GM19035 (cell line): Measurements from ENCODE around the gene CNTNAP2.
"Not testable (repeated sequence)": the region's sequence is repeated elsewhere in the genome, so short reads cannot be mapped to it uniquely, and the experiment has no call there.

ENCODE experiments used
- ATAC-seq: cut with Tn5 transposase; IDR thresholded peaks from one replicate; pipeline ENCODE4 v1.9.1; 2021; ENCODE audit not compliant: unreplicated experiment

CNTNAP2 gene

DNA sequence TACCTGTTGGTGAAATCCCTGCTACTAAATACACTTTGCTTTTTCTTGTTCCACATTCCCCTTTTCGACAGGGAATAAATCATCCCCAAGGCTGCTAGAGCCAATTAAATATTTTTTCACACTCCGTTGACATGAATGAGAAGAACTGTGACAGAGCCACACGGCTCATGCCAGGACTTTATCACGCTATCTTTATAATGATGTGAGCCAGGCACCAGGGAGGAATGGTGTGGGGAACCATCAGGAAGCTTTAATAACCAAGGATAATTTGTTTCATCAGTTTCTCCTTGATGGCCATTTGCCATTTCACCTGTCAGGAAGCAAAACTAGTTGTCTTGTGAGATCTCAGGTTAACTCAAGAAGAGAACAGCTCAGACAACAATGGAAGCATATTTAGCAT, 2280.9 kb downstream of the CNTNAP2 start:
- no peak for ATAC-seq

DNA sequence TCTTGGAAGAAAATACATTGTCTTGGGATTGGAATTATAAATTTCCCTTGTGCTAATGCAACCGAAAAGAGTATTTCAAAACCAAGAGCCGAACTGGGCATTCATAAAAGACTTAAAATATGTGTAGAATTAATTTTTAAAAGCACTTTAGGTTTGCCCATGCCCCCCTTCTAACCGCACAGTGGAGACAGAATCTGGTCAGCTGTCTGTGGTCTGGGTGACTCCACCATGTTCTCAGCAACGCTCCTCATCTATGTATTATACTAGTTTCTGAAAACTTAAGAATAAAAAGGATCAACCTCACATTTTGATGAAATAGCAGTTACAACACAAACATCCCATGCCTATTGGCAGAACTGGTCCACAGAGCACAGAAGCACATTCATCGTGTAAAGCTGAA, 2281.4 kb downstream of the CNTNAP2 start:
- ATAC-seq = no peak

DNA sequence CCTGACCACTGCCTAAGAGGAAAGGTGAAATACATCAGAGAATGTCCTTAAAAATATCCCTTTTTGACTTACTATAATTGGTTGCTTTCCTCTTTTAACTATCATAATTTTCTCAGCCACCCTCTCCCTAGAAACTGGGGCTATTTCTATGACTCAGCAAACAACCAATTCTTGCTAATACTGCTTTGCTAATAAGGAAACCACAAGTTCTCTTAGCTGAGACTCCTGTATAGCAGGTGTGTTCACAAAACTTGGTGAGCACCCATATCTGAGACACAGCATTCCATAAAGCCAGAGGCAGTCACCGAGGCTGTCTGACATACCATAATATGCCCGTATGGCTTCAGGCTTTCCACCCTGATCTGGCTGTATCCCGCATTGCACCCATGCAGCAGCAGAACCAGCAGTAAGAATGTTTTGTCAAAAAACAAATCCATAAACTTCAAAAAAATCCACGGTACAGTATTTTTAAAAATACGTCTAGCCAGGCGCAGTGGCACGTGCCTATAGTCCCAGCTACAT, 2282.3 kb downstream of the CNTNAP2 start:
- ATAC-seq = peak; percentile 75

DNA sequence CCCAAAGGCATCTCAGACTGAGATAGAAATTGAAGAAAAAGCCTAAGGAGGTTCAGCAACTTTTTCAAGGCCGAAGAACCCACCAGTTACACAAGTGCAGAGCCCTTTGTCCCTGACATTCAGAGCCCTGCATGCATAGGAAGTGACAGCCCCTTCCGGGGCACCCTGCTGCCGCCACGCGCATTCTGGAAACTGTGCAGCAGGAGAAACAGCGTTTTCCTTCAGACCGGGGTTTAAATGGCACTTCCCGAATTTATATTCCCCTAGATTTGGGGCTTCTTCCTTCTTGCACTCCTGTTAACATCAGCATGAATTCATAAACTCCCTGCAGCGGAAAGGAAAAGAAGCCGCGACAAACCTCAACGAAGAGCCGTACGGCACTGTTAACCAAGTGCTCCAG, 2283.5 kb downstream of the CNTNAP2 start:
- no peak for ATAC-seq

DNA sequence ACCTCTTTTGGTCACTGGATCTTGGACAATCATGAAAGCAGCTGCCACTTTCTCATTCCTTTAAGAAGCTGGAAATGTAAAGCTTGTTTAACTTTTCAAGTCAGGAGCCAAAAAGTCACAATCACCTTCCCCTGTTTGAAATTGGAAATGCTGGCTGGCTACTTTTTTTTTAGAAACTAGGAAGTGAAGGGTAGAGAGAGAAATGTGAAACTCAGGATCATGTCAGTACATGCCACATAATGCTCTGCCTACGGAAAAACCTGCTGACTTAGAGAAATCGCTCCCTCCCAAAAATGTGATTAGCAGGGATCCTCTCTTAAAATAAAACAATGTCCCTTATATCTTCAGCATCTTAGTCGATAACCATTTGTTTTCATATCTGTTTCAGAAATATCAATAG, 2285.6 kb downstream of the CNTNAP2 start:
- no peak for ATAC-seq

DNA sequence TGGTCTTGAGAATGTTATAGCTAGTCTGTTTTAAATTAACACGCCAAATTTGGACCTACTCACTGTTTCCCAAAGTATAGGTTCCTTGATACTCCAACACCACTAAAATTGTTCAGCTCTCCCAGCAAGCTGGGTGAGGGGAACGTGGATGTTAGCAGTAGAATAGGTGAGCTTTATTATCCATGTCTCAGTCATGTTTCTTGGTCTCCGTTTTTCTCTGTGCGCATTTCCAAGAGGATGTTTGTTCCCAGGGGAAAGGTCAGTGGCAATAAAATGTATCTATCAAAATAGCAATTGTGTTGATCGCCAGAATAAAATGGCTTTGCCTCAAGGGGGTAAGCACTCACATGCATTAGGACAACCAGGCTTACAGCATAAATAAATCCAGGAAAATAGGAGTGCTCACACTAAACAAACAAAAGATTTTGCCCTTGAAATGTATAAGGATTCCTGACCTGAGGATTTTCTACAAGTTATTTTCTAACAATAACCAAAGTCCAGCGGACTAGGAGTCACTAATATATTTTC, 2286.9 kb downstream of the CNTNAP2 start:
- no peak for ATAC-seq

DNA sequence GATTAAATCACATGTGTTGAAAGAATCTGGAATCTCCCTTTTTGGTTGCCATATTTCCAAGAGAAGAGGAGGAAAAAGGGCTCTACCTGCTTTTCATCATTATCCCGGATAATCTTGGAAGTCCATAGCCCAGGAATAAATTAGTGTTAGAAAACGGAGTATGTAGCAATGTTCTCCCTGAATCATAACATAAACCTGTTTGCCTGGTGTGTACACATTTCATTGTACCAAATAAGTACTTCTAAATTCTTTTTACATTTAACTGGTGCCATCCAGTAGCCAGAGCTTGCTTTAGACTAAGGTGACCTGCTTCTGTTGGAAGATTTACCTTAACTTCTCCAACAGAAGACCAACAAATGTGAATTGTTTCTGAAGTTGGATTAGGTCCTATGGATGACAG, 2291.7 kb downstream of the CNTNAP2 start:
- no peak for ATAC-seq

DNA sequence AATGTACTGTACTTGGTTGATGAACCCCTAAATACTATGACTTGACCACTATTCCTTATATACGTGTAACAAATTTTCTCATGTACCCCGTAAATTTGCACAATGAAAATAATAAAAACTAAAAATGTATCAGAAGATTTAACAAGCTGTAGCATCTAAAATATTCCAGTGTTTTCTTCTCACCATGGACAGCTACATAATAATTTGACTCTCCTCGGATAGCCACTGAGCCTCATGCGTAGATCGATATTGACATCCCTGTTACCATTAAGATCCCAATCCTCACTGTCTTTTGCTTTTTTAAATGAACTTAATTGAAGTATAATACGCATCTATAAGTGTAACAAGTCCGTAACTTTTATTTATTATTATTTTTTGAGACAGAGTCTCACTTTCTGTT, 2294.3 kb downstream of the CNTNAP2 start:
- no peak for ATAC-seq

DNA sequence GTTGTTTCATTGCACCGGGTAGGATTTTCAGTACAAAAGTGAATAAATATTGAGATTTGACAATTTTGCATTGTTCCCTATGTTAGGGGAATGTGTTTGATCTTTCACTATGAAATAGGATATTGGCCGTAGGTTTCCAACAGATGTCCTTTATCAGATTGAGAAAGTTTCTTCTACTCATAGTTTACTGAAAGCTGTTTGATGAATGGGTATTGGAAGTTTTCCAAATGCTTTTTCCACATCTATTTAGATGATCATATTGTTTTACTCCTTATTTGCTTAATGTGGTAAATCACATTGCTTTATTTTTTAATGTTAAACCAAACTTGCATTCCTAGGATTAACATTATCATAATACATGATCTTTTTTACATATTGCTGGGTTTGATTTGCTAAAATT, 2296.1 kb downstream of the CNTNAP2 start:
- no peak for ATAC-seq

DNA sequence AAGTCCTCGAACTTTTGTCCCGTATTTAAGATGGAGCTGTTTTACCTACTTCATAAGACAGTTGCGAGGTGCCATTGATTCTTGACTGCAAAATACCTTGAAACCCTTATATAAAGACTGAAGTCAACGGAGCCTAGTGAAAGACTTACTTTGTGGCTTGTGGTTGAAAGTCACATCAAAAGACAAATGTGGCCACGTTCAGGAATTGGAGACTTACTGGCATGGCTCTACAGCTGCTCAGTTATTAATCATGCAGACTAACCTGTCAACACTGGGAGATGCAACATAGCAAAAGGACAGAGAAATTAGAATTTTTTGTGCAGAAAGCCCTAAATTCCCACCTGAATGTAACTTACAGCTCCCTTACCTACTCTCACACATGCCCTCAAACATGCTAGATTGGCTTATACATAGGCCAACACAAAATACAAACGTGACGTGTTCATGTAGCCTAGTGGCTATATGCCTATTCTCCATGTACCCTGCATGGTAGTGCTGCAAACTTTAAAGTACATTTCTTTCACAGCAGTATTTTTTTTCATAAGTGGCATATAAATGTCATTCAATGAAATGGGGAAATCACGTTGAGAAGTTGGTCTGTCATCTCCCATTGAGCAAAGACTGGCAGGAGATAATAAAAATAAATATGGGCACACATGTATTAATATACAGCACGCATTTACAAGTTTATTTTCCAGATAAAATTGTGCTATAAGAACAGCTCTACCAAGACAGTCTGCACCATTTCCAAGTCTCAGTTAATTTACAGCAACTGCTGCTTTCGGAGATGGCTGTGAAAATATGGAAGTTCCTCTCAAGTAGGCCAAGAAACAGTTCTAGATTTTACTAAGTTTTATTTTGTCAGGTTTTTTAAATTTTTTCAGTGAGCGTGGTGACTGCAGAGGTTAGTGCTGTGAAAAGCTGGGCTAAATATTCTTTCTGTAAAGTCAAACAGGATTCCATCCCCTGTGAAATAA, 2303.5 kb downstream of the CNTNAP2 start:
- ATAC-seq = no peak

DNA sequence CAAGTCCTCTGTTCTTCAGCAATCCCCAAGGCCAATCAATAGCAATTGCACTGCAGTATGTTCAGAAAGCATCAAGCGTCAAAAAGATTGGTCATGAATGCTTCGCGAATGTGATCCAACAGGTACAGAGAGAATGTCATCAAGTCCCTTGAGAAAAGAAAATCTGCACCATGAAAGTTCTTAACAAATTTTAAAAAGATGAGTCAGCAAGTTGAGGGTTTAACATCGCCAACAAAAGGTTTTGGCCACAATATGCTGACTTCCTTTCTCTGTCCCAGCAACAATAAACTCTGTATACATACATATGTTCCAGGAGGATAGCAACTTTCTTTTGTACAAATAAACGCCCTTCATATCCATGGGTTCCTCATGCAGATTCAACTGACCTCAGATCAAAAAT, 2305.4 kb downstream of the CNTNAP2 start:
- ATAC-seq = no peak

DNA sequence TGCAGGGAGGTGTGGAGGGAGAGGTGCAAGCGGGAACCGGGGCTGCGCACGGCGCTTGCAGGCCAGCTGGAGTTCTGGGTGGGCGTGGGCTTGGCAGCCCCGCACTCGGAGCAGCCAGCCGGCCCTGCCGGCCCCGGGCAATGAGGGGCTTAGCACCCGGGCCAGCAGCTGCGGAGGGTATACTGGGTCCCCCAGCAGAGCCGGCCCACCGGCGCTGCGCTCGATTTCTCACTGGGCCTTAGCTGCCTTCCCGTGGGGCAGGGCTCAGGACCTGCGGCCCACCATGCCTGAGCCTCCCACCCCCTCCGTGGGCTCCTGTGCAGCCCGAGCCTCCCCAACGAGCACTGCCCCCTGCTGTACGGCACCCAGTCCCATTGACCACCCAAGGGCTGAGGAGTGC, 2309.8 kb downstream of the CNTNAP2 start:
- ATAC-seq = not testable (repeated sequence)

DNA sequence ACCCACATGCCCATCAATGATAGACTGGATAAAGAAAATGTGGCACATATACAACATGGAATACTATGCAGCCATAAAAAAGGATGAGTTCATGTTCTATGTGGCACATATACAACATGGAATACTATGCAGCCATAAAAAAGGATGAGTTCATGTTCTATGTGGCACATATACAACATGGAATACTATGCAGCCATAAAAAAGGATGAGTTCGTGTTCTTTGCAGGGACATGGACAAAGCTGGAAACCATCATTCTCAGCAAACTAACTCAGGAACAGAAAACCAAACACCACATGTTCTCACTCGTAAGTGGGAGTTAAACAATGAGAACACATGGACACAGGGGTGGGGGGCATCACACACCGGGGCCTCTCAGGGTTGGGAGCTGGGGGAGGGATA, 2314.1 kb downstream of the CNTNAP2 start:
- ATAC-seq = not testable (repeated sequence)

DNA sequence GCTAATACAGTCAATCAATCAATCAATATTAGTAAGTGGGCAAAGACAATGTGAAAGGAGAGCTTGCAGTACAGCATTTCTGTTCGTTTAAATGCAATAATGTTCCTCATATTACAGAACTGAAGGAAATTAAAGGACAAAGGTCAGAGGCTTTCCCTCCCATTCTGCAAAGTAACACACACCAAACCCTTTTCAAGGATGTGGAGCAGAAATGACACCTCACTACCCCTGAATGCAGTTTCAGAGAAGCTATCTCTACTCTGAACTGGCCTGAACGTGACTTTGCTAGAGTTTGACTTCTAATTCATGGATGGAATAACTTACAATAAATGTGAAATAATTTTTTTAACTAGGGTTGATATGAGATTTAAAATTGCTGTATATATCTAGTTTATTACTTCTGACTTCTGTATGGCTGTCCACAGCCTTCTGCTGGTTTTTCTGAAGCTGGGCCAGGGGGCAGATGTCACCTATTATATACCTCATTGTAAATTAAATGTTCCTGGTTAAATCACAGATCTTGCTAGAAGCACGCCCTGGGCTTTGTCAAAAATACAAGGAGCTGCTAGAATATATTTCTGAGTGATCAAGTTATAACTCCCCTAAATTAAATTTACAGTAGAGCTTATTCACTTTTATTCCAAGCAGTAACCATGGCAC, 2317.1 kb downstream of the CNTNAP2 start:
- no peak for ATAC-seq

DNA sequence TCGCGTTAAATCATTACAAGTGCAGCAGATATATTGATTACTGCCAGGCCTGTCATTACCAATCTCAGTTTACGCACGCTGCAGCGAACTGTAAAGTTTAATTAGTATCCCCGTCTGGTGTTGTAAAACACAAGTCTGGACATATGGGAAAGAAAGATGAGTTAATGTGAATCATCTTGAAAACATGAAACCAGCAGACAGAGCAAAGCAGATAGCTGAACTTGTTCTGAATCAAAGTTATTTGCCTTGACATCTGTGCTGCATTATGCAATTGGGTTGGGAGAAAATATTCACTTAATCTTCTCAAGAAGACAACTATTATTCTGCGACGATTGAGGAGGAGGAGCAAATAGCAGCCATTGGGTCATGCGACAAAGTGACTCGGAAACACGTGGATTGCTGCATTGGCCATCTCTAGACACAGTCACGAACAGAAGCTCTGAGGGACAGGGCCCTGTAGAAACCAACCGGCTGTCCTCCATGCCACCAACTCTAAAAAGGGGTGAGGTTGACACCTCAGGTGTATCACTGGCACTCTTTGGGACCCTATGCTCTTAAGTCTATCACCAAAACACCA, 2317.7 kb downstream of the CNTNAP2 start:
- ATAC-seq = no peak

DNA sequence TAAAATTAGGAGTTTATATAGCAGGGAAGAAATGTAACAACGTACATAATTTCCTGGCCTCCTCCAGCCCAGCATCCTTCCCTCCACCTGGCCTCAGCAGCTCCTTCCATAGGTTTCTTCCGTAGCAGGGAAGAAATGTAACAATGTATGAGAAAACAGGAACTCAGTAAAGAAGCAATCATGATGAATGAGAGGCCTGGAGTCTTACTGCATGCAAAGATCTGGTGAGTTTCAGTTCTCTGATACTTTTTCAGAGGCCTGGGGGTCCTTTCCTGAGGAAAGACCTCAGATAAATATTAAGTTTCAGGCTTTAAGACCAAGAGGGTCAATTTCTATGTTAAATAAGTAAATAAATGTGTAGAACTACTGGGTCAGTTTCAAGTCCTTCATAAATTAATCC, 2318.3 kb downstream of the CNTNAP2 start:
- no peak for ATAC-seq

DNA sequence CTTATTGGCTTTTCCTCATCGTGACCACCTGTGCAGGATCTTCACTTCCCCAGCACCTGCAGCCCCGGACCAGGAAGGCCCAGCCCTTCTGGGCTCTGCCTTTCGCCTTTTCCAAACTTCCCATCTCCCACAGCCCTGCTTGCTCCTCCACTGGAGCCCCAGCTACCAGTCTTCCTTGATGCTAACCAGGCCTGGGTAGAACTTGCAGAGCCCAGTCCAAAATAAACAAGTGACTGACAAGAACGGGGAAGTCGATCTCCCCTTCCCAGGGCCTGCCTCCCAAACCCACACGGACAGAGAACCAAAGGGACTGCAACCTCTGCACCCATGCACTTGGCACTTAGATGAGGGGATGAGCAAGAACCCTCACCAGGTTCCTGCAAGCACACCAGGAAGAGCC, 2319.1 kb downstream of the CNTNAP2 start:
- no peak for ATAC-seq

DNA sequence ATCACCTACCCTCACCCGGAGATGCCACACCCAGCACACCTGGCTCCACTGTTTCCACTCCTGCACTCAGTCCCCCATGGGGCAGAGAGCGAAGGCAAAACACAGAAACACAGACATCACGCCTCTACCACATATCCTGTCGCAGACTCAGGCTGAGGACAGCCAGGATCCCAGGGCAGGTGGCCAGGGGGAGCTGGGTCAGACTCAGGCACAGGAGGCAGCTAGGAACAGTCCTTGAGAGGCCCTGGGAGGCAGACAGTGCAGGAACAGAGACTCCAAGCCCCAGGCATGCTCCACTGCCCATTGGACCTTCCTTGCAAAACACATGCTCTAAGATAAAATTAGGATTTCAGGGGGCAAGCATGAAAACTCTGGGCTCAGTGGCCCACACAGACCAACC, 2319.5 kb downstream of the CNTNAP2 start:
- ATAC-seq = no peak

DNA sequence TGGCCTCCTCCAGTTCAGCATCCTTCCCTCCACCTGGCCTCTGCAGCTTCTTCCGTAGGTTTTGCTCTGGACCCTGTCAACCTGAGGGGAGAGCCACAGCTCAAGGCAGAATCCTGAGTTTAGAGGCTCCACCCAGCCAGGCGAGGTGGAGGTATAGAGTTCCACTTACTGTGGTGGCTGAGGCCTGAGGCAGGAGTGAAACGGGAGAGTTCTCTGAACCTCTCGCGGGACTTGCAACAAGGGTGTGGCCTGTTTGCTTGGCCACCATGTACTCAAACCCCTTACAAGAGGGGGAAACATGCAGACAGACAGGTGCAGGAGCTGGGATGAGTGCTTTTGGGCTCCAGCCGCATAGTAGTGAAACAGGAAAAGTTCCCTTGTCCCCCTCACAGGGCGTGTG, 2320.0 kb downstream of the CNTNAP2 start:
- no peak for ATAC-seq

DNA sequence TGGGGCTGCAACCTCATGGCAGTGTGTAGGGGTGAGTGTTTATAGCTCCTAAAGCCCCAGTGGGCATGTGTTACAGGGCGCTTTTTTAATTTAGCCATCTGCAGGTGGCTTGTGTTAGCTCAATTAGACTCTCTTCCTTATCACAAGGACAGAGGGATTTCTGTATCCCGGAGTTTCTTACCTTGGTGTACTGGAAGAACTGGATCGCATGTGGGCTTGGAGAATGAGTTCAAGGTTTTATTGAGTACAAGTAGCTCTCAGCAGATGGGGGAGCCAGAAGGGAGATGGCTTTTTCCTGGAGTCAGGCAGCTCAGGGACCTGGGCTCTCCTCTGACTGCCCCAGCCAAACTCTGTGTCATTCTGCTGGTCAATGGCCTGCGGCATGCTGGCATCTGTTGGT, 2320.4 kb downstream of the CNTNAP2 start:
- no peak for ATAC-seq

DNA sequence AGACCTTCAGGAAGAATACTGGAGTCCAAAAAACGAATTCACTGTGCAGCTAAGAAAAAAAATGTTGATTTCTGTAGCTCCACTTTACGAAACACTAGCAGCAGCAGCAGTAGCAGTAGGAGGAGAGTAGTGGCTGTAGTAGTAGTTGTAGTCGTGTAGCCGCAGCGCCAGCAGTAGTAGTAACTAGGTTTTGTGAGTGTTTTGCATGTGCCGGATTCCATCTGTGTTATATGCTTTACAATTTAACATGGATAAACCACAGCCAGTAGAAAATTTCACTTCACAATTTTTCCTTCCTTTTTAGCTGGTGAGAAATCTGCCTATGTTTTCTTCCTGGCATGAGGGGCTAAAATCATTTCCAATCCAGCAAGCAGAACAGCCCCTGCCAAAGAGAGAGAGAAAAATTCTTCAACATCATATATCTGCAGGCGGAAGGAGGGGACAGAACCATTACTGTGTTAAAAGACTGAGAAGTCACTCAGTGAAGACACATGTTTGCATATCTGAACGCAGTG, 2325.6 kb downstream of the CNTNAP2 start:
- no peak for ATAC-seq
